Panc1 (cell line): ENCODE results near the gene DENND2D.

Experiments
- POLR2AphosphoS5 ChIP-seq: IDR thresholded peaks from 2 replicates; pipeline ENCODE4 v1.6.1; 2012; ENCODE audit warnings: mild to moderate bottlenecking, low read depth, low read length, moderate library complexity
- TF ChIP-seq, protein P1 (sequence below): fragments of 450-650 bp; IDR thresholded peaks from 2 replicates; pipeline ENCODE4 v1.5.1; 2017; ENCODE audit warnings: mild to moderate bottlenecking

DNA sequence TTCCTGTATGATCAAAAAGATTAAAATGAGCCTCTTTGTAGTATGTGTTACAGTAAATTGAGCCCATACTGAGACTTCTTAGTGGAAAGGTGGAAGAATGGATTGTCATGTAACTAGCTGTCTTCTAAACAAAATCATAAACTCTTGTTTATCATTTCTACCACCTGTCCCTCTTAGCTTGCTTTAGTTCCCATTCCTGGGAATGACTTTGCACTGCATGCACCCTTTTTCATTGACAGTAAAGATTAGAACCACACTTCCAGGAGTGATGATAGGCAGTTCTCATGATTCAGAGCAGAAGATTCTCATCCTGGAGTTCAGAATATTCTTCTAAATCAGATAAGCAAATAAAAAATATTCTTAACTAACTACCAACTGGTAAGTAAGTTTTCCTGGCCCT, 28.0 kb downstream of the DENND2D start:
- TF ChIP-seq POLR2AphosphoS5, result no peak
- TF ChIP-seq, protein P1, sequence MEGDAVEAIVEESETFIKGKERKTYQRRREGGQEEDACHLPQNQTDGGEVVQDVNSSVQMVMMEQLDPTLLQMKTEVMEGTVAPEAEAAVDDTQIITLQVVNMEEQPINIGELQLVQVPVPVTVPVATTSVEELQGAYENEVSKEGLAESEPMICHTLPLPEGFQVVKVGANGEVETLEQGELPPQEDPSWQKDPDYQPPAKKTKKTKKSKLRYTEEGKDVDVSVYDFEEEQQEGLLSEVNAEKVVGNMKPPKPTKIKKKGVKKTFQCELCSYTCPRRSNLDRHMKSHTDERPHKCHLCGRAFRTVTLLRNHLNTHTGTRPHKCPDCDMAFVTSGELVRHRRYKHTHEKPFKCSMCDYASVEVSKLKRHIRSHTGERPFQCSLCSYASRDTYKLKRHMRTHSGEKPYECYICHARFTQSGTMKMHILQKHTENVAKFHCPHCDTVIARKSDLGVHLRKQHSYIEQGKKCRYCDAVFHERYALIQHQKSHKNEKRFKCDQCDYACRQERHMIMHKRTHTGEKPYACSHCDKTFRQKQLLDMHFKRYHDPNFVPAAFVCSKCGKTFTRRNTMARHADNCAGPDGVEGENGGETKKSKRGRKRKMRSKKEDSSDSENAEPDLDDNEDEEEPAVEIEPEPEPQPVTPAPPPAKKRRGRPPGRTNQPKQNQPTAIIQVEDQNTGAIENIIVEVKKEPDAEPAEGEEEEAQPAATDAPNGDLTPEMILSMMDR, result no peak
